Measurements from ENCODE around the gene TRPM4. TPM values are rescaled to one million over a fixed set of nuclear protein-coding genes. Genes with fewer than 3 reads are reported as not detected.
A peak's percentile ranks its signal among the peaks of the same experiment; 100 is the strongest.
"Not testable (repeated sequence)": the region's sequence is repeated elsewhere in the genome, so short reads cannot be mapped to it uniquely, and the experiment has no call there.

Gene TRPM4
- total RNA-seq, 1 donor = 2.2 TPM

GRCh38 chr19:49186108-49186507, 28.5 kb downstream of the TRPM4 start:
- DNase-seq (ENCODE audit: low read depth in 2 of 3, low spot score in 2 of 3) = no peak

- DNase-seq (ENCODE audit: low read depth in 2 of 3, low spot score in 2 of 3) = no peak
Measured at GRCh38 chr19:49188626-49189200, 31.1 kb downstream of the TRPM4 start.

GRCh38 chr19:49189259-49189658, 31.7 kb downstream of the TRPM4 start:
- no peak for DNase-seq (ENCODE audit: low read depth in 2 of 3, low spot score in 2 of 3)

GRCh38 chr19:49190781-49191180, 33.2 kb downstream of the TRPM4 start:
- DNase-seq (ENCODE audit: low read depth in 2 of 3, low spot score in 2 of 3) = no peak

- DNase-seq (ENCODE audit: low read depth in 2 of 3, low spot score in 2 of 3) = no peak
Measured at GRCh38 chr19:49193822-49194394, 36.3 kb downstream of the TRPM4 start.

- no peak for DNase-seq (ENCODE audit: low read depth in 2 of 3, low spot score in 2 of 3)
Measured at GRCh38 chr19:49194408-49194807, 36.8 kb downstream of the TRPM4 start.

- DNase-seq (ENCODE audit: low read depth in 2 of 3, low spot score in 2 of 3) = no peak
Measured at GRCh38 chr19:49196527-49197240, 39.1 kb downstream of the TRPM4 start.

- DNase-seq (ENCODE audit: low read depth in 2 of 3, low spot score in 2 of 3) = no peak
Measured at GRCh38 chr19:49200238-49200862, 42.8 kb downstream of the TRPM4 start.

GRCh38 chr19:49201042-49201441, 43.5 kb downstream of the TRPM4 start:
- no peak for DNase-seq (ENCODE audit: low read depth in 2 of 3, low spot score in 2 of 3)

GRCh38 chr19:49205114-49205513, 47.5 kb downstream of the TRPM4 start:
- DNase-seq (ENCODE audit: low read depth in 2 of 3, low spot score in 2 of 3) = no peak

GRCh38 chr19:49209502-49209901, 51.9 kb downstream of the TRPM4 start:
- DNase-seq (ENCODE audit: low read depth in 2 of 3, low spot score in 2 of 3) = not testable (repeated sequence)

GRCh38 chr19:49210108-49210900, 52.7 kb downstream of the TRPM4 start:
- DNase-seq (ENCODE audit: low read depth in 2 of 3, low spot score in 2 of 3) = peak in 2 of 3 donors; percentile 52 to 59

- no peak for DNase-seq (ENCODE audit: low read depth in 2 of 3, low spot score in 2 of 3)
Measured at GRCh38 chr19:49210901-49211451, 53.4 kb downstream of the TRPM4 start.

GRCh38 chr19:49212016-49212701, 54.6 kb downstream of the TRPM4 start:
- DNase-seq (ENCODE audit: low read depth in 2 of 3, low spot score in 2 of 3) = peak in 2 of 3 donors; percentile 63 to 83

- DNase-seq (ENCODE audit: low read depth in 2 of 3, low spot score in 2 of 3) = peak in 1 of 3 donors; percentile 14
Measured at GRCh38 chr19:49213791-49214190, 56.2 kb downstream of the TRPM4 start.

- DNase-seq (ENCODE audit: low read depth in 2 of 3, low spot score in 2 of 3) = no peak
Measured at GRCh38 chr19:49214701-49215100, 57.1 kb downstream of the TRPM4 start.

GRCh38 chr19:49216071-49216470, 58.5 kb downstream of the TRPM4 start:
- DNase-seq (ENCODE audit: low read depth in 2 of 3, low spot score in 2 of 3) = no peak

GRCh38 chr19:49217382-49217781, 59.8 kb downstream of the TRPM4 start:
- no peak for DNase-seq (ENCODE audit: low read depth in 2 of 3, low spot score in 2 of 3)

- DNase-seq (ENCODE audit: low read depth in 2 of 3, low spot score in 2 of 3) = no peak
Measured at GRCh38 chr19:49222011-49222410, 64.4 kb downstream of the TRPM4 start.

- no peak for DNase-seq (ENCODE audit: low read depth in 2 of 3, low spot score in 2 of 3)
Measured at GRCh38 chr19:49222528-49222927, 64.9 kb downstream of the TRPM4 start.

All from hematopoietic multipotent progenitor cell (in vitro differentiated cells).